Erythroblast (primary cell): Measurements from ENCODE around the gene C12orf56.
"Not testable (repeated sequence)": the region's sequence is repeated elsewhere in the genome, so short reads cannot be mapped to it uniquely, and the experiment has no call there.

ENCODE experiments used
- GATA1 ChIP-seq: IDR thresholded peaks from 2 replicates; pipeline ENCODE4 v1.6.1; 2011; ENCODE audit warnings: low read depth, mild to moderate bottlenecking, control low read depth, low read length, moderate library complexity
- POLR2A ChIP-seq: IDR thresholded peaks from 2 replicates; pipeline ENCODE4 v1.6.1; 2011; ENCODE audit warnings: mild to moderate bottlenecking, low read length

GRCh38 chr12:64329031-64329710 is 61.4 kb downstream of the C12orf56 start:
- not testable (repeated sequence) for TF ChIP-seq POLR2A, GATA1
